ENCODE results near the gene ZMIZ2.

Gene ZMIZ2

GRCh38 chr7:44748045-44748947 is at the start of gene ZMIZ2:
Gene ZMIZ2 (plus strand): TSS chr7:44748847. CDS start chr7:44756250, 7,403 bp downstream.
- TF ChIP-seq CTCF (IDR thresholded peaks at IDR 0.05) = no peak

- TF ChIP-seq CTCF (IDR thresholded peaks at IDR 0.05) = no peak
Measured at GRCh38 chr7:44700322-44700721, 48.3 kb upstream of the ZMIZ2 start.

- TF ChIP-seq CTCF (IDR thresholded peaks at IDR 0.05) = no peak
Measured at GRCh38 chr7:44703921-44704320, 44.7 kb upstream of the ZMIZ2 start.

- no peak for TF ChIP-seq CTCF (IDR thresholded peaks at IDR 0.05)
Measured at GRCh38 chr7:44705434-44705833, 43.2 kb upstream of the ZMIZ2 start.

GRCh38 chr7:44706788-44707557 is 41.7 kb upstream of the ZMIZ2 start:
- no peak for TF ChIP-seq CTCF (IDR thresholded peaks at IDR 0.05)

- no peak for TF ChIP-seq CTCF (IDR thresholded peaks at IDR 0.05)
Measured at GRCh38 chr7:44707558-44708230, 41.0 kb upstream of the ZMIZ2 start.
